ENCODE data around the gene IL36G.

The IL36G gene

GRCh38 chr2:113028112-113028511 lies 50.3 kb downstream of the IL36G start:
- ChIA-PET POLR2A (no interaction called here), CTCF (no interaction called here)
- TF ChIP-seq SP1 (IDR thresholded peaks at IDR 0.05) (no peak), L3MBTL2 (conservative IDR thresholded peaks at IDR 0.05) (no peak), TARDBP (IDR thresholded peaks at IDR 0.05) (no peak), FOXK2 (IDR thresholded peaks at IDR 0.05) (no peak), BHLHE40 (IDR thresholded peaks at IDR 0.05; ENCODE audit: borderline replicate concordance) (no peak), NFRKB (IDR thresholded peaks at IDR 0.05) (no peak)
- DNase-seq (ENCODE audit: extremely low spot score): no peak

GRCh38 chr2:113032737-113033136 lies 54.9 kb downstream of the IL36G start:
- ChIA-PET POLR2A (no interaction called here), CTCF (interaction anchor here (0.6 kb wide), 1 partner anchor 911 kb away, joined by 3 read pairs; no protein-coding TSS in a partner anchor)
- TF ChIP-seq SP1 (IDR thresholded peaks at IDR 0.05) (no peak), ARNT (IDR thresholded peaks at IDR 0.05) (no peak), PKNOX1 (IDR thresholded peaks at IDR 0.05) (no peak), CTBP1 (IDR thresholded peaks at IDR 0.05; ENCODE audit: borderline replicate concordance) (no peak), SUZ12 (IDR thresholded peaks at IDR 0.05) (no peak), HDGF (IDR thresholded peaks at IDR 0.05; ENCODE audit: borderline replicate concordance) (no peak), NFRKB (IDR thresholded peaks at IDR 0.05) (no peak), FOXK2 (IDR thresholded peaks at IDR 0.05) (no peak), BHLHE40 (IDR thresholded peaks at IDR 0.05; ENCODE audit: borderline replicate concordance) (no peak), FOXM1 (IDR thresholded peaks at IDR 0.05; ENCODE audit: borderline replicate concordance) (no peak), LEF1 (IDR thresholded peaks at IDR 0.05; ENCODE audit: borderline replicate concordance) (no peak), ELF4 (IDR thresholded peaks at IDR 0.05) (no peak), TARDBP (IDR thresholded peaks at IDR 0.05) (no peak)
- DNase-seq (ENCODE audit: extremely low spot score): no peak

GRCh38 chr2:113034016-113034415 lies 56.2 kb downstream of the IL36G start:
- ChIA-PET POLR2A (no interaction called here), CTCF (no interaction called here)
- no peak for DNase-seq (ENCODE audit: extremely low spot score)
- TF ChIP-seq BHLHE40 (IDR thresholded peaks at IDR 0.05; ENCODE audit: borderline replicate concordance): no peak
- TF ChIP-seq FOXA1 (IDR thresholded peaks at IDR 0.05): no peak
- no peak for TF ChIP-seq SUZ12 (IDR thresholded peaks at IDR 0.05)
- no peak for TF ChIP-seq PKNOX1 (IDR thresholded peaks at IDR 0.05)
- TF ChIP-seq CTBP1 (IDR thresholded peaks at IDR 0.05; ENCODE audit: borderline replicate concordance): no peak
- TF ChIP-seq FOXK2 (IDR thresholded peaks at IDR 0.05): no peak
- TF ChIP-seq HDGF (IDR thresholded peaks at IDR 0.05; ENCODE audit: borderline replicate concordance): no peak
- no peak for TF ChIP-seq ARNT (IDR thresholded peaks at IDR 0.05)
- TF ChIP-seq ZNF384 (IDR thresholded peaks at IDR 0.05): no peak

All from HEK293T (cell line).